Motor neuron (in vitro differentiated cells): ENCODE results near the gene CDK8. TPM values are rescaled to one million over a fixed set of nuclear protein-coding genes. Genes with fewer than 3 reads are reported as not detected.

ENCODE experiments used
- ATAC-seq, 8 experiments: fragments of 200-7000 bp; cut with Tn5 transposase; replicated peaks in 6 of 8; 2 replicates each; pipeline ENCODE4 v1.8.0; 2021; ENCODE audit warnings: mild to moderate bottlenecking in 8 of 8, moderate library complexity in 8 of 8
- H3K27ac ChIP-seq, 2 donors: fragments of 250-450 bp; sonication (Bioruptor Pico); 2 replicates each; pipeline ENCODE4 v1.9.0; 2021; ENCODE audit warnings: antibody characterized with exemption in 2 of 2, mild to moderate bottlenecking in 2 of 2, moderate library complexity in 1 of 2
- H3K4me1 ChIP-seq, 2 donors: fragments of 250-450 bp; sonication (Bioruptor Pico); replicated peaks in 1 of 2; 2 replicates each; pipeline ENCODE4 v1.6.1; 2021; ENCODE audit warnings: antibody characterized with exemption in 2 of 2, mild to moderate bottlenecking in 2 of 2, moderate library complexity in 1 of 2
- H3K4me3 ChIP-seq, 5 donors: fragments of 250-450 bp; sonication (Bioruptor Pico); 2 replicates each; pipeline ENCODE4 v1.9.0; 2021; ENCODE audit warnings: antibody characterized with exemption in 5 of 5, mild to moderate bottlenecking in 5 of 5, moderate library complexity in 4 of 5
- WGBS, 10 experiments: fragments of 450-650 bp; shearing (Covaris generic); methylation state at CpG; one replicate each; pipeline ENCODE4 v1.0.0; 2022; 5-methylcytosine and 5-hydroxymethylcytosine counted together
- in situ Hi-C, 9 experiments: fragments of 400-800 bp; cut with MboI; loops; one replicate each; pipeline ENCODE4 v1.15.0; 2021; ENCODE audit warnings: low sequenced_read_pairs in 9 of 9, low pct_unique_long_range_greater_than_20kb in 2 of 9; ENCODE audit not compliant: unreplicated experiment in 9 of 9
- total RNA-seq, 8 experiments: library from RNA; unstranded; fragments of 300-600 nt; gene quantifications; 2 replicates each; pipeline versions ENCODE4 v1.2.3 to v1.2.4, GENCODE V29; 2022

CDK8 gene
- total RNA-seq, 8 experiments from 2014 or later = 14.0 to 35.0 (median 28.1) TPM

DNA sequence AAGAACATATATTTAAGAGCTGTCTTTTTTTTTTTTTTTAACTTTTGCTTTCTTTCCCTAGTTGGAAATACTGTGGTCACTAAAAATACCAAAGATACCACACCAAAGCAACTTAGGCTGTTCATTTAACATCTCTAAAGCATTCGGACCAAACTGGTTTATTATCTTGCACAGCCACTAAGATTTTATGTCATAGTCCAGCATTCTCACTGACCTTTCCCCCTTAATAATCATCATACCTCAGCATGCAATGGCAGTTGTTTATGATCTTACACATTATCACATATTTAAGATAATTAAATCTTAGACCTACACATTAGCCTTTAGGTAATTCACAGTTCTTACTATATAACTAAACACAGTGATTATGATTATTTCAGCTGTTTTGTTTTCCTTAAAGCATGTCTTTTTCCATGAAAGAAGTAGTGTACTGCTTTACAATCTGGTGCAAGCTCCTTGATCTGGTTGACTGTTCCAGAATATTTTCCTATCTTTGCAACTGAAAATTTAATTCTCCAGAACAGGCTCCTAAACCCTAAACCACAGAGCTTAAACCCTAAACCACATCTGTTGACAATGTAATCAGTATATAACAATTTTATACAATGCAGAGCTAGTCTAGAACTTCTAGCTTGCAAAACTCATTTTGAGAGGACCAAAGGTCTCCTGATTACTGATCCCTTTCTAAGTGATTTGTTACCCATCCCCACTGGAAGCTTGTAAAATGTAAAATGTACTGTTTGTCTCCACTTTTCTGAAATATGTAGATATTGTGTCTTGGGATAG is 74.2 kb downstream of the CDK8 start:
- no peaks in the 10 kb centered on the region for H3K4me1 ChIP-seq
- no peak overlapping the region for H3K4me3 ChIP-seq
- ATAC-seq = no peak
- in situ Hi-C loops = no loop called here
- no peak overlapping the region for H3K27ac ChIP-seq
- 60 to 100% (median 100%) methylated on average over 1 of the region's 1 CpG; no CpG with 5 or more reads in 1 of the 10 experiments for WGBS, 10 experiments

DNA sequence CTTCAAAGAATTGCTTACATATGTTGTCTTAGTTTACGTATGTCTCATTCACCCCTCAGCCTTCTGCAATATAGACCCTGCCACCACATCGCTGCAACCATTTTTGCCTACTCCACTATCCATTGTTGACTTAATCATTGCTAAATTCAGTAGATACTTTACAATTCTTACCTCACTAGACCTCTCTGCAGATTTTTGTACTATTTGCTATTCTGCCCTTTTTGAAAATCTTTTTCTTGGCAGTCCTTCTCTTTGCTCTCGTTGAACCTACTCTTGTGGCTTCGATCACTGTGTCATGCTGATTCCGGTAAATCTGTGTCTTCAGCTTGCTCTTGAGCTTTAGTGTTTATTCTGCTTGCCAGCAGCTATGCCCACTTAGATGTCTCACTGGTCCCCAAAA is 81.2 kb downstream of the CDK8 start:
- Histone ChIP-seq H3K27ac (no peak overlapping the region), H3K4me3 (no peak overlapping the region), H3K4me1 (peaks cover 0 to 4% of the 10 kb centered on the region in 2 donors)
- ATAC-seq = no peak
- in situ Hi-C loops = no loop called here
- 88 to 100% (median 100%) methylated on average over 1 to 5 of the region's 5 CpGs for WGBS, 10 experiments

- Histone ChIP-seq H3K4me3 (no peak overlapping the region), H3K4me1 (no peaks in the 10 kb centered on the region), H3K27ac (no peak overlapping the region)
- ATAC-seq = no peak
- WGBS, 10 experiments = 92 to 100% (median 100%) methylated on average over 2 of the region's 2 CpGs; no CpG with 5 or more reads in 7 of the 10 experiments
- in situ Hi-C loops = no loop called here
Observed at GRCh38 chr13:26340807-26341206, 86.9 kb downstream of the CDK8 start.

- Histone ChIP-seq H3K27ac (no peak overlapping the region), H3K4me3 (no peak overlapping the region), H3K4me1 (no peaks in the 10 kb centered on the region)
- in situ Hi-C loops = no loop called here
- WGBS, 10 experiments = 88 to 100% (median 97%) methylated on average over 1 to 5 of the region's 5 CpGs; no CpG with 5 or more reads in 2 of the 10 experiments
- ATAC-seq = no peak
Observed at GRCh38 chr13:26342898-26343297, 89.0 kb downstream of the CDK8 start.

GRCh38 chr13:26343816-26344215 is 89.9 kb downstream of the CDK8 start:
- in situ Hi-C loops = no loop called here
- no peak for ATAC-seq
- no peak overlapping the region for H3K27ac ChIP-seq
- no peaks in the 10 kb centered on the region for H3K4me1 ChIP-seq
- H3K4me3 ChIP-seq = no peak overlapping the region

GRCh38 chr13:26344980-26345379 is 91.1 kb downstream of the CDK8 start:
- in situ Hi-C loops = no loop called here
- H3K4me3 ChIP-seq = no peak overlapping the region
- H3K27ac ChIP-seq = no peak overlapping the region
- WGBS, 10 experiments = 83 to 100% (median 96%) methylated on average over 2 to 4 of the region's 4 CpGs; no CpG with 5 or more reads in 2 of the 10 experiments
- no peak for ATAC-seq
- no peaks in the 10 kb centered on the region for H3K4me1 ChIP-seq

DNA sequence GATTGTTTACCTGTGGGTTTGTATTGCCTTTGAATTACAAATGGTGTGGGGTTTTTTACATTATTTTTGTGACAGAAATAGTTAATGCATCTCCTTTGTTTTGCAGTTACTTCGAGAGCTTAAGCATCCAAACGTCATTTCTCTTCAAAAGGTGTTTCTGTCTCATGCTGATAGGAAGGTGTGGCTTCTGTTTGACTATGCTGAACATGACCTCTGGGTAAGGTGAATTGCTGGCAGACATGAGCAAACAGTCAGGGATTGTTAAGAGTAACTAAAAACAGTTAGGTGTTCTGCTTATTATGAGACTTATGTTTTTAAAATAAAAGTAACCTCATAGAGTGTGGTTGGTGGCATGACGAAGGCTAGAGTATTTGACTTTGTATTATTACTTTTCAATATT is 95.0 kb downstream of the CDK8 start:
- H3K4me3 ChIP-seq = no peak overlapping the region
- in situ Hi-C loops = no loop called here
- H3K27ac ChIP-seq = no peak overlapping the region
- WGBS, 10 experiments = 69 to 100% (median 81%) methylated on average over 1 to 3 of the region's 3 CpGs; no CpG with 5 or more reads in 1 of the 10 experiments
- no peaks in the 10 kb centered on the region for H3K4me1 ChIP-seq
- ATAC-seq = no peak

- in situ Hi-C loops = no loop called here
- 93 to 100% (median 100%) methylated on average over 1 to 2 of the region's 2 CpGs; no CpG with 5 or more reads in 2 of the 10 experiments for WGBS, 10 experiments
Observed at GRCh38 chr13:26362261-26362660, 108.3 kb downstream of the CDK8 start.

GRCh38 chr13:26370553-26370952 is 116.6 kb downstream of the CDK8 start:
- WGBS, 10 experiments = 67 to 100% (median 97%) methylated on average over 1 to 2 of the region's 2 CpGs
- ATAC-seq = no peak
- in situ Hi-C loops = no loop called here
- H3K4me1 ChIP-seq = no peaks in the 10 kb centered on the region
- H3K27ac ChIP-seq = no peak overlapping the region
- no peak overlapping the region for H3K4me3 ChIP-seq

More at GRCh38 chr13:26362261-26362660, 108.3 kb downstream of the CDK8 start:
- no peak overlapping the region for H3K27ac ChIP-seq
- no peak for ATAC-seq
- H3K4me3 ChIP-seq = no peak overlapping the region
- H3K4me1 ChIP-seq = peaks cover 0 to 5% of the 10 kb centered on the region in 2 donors

DNA sequence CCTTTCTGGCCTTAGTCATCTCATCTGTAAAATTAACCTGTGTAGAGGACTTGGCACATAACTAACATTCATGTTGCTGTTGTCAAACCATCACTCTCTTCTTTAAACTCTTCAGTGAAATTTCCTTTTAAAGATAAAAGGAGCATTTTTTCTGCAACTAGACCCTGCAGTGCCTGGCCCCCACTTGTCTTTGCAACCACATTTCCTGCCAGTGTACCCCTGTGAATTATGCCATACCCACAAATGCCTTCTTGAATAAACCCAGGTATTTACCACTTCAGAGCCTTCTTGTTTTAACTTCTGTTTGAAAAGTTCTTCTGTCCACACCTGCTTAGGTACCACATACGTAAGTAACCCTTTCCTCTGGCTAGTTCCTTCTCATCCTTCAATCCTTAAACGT is 118.8 kb downstream of the CDK8 start:
- H3K4me1 ChIP-seq = no peaks in the 10 kb centered on the region
- no peak for ATAC-seq
- H3K27ac ChIP-seq = no peak overlapping the region
- in situ Hi-C loops = no loop called here
- 80 to 100% (median 92%) methylated on average over 1 to 2 of the region's 2 CpGs; no CpG with 5 or more reads in 2 of the 10 experiments for WGBS, 10 experiments
- no peak overlapping the region for H3K4me3 ChIP-seq

GRCh38 chr13:26376430-26376829 is 122.5 kb downstream of the CDK8 start:
- no peak for ATAC-seq
- Histone ChIP-seq H3K4me3 (no peak overlapping the region), H3K4me1 (no peaks in the 10 kb centered on the region)

GRCh38 chr13:26377038-26377437 is 123.1 kb downstream of the CDK8 start:
- Histone ChIP-seq H3K27ac (no peak overlapping the region), H3K4me3 (no peak overlapping the region), H3K4me1 (no peaks in the 10 kb centered on the region)
- ATAC-seq = peak in 3 of 8 experiments; percentile 73 to 81 (median 76)
- in situ Hi-C loops = no loop called here

More at GRCh38 chr13:26376430-26376829, 122.5 kb downstream of the CDK8 start:
- in situ Hi-C loops = no loop called here
- no peak overlapping the region for H3K27ac ChIP-seq

DNA sequence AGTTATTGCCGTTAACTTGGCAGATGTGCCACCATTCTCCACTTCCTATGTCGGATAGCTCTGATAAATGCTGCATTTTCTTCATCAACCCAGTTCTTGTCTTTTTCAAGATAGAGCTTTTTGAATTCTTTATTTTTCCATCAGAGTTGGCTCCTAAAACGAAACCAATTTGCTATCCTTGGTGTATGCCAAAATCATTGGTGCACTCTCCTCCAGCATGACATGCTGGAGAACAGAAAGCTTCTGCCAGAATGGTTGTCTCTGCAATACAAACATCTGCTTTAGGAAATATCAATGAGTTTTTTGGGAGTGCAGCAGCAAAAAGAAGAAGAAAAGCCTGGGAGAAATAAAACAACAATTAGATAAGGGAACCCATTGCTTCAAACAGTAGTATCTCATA is 124.2 kb downstream of the CDK8 start:
- no peak overlapping the region for H3K27ac ChIP-seq
- no peaks in the 10 kb centered on the region for H3K4me1 ChIP-seq
- no peak for ATAC-seq
- in situ Hi-C loops = no loop called here
- H3K4me3 ChIP-seq = no peak overlapping the region
- WGBS, 10 experiments = 49 to 100% (median 95%) methylated on average over 1 to 3 of the region's 3 CpGs; no CpG with 5 or more reads in 1 of the 10 experiments

GRCh38 chr13:26379831-26380230 is 125.9 kb downstream of the CDK8 start:
- in situ Hi-C loops = no loop called here
- 92 to 100% (median 100%) methylated on average over 1 to 5 of the region's 5 CpGs for WGBS, 10 experiments
- H3K27ac ChIP-seq = no peak overlapping the region
- no peak for ATAC-seq
- no peak overlapping the region for H3K4me3 ChIP-seq
- H3K4me1 ChIP-seq = no peaks in the 10 kb centered on the region
